A549 (cell line): ENCODE data around the gene SWSAP1.

Source experiments
- CHD2 ChIP-seq: fragments of 150-350 bp; IDR thresholded peaks from 2 replicates; pipeline ENCODE4 v1.6.1; 2014; ENCODE audit warnings: low read length; ENCODE audit not compliant: partially characterized antibody
- CTCF ChIP-seq: fragments of >200 bp; sonication (Bioruptor Twin); formaldehyde crosslinking; IDR thresholded peaks from 3 replicates; pipeline ENCODE4 v1.5.1; 2016
- EP300 ChIP-seq, 2 experiments: fragments of >200 bp; sonication (Bioruptor Twin); formaldehyde crosslinking; IDR thresholded peaks; 2 replicates in 1 of 2; 3 replicates in 1 of 2; pipeline ENCODE4 v1.6.1; 2016 to 2017
- MYC ChIP-seq: IDR thresholded peaks from 2 replicates; pipeline ENCODE4 v1.6.1; 2012; ENCODE audit warnings: mild to moderate bottlenecking, inconsistent platforms, low read length, improper control_type of control experiment, borderline replicate concordance
- RAD21 ChIP-seq, 2 experiments: fragments of >200 bp in 1 of 2; sonication (Bioruptor Twin) in 1 of 2; formaldehyde crosslinking in 1 of 2; IDR thresholded peaks in 1 of 2; conservative IDR thresholded peaks in 1 of 2; 2 replicates in 1 of 2; 3 replicates in 1 of 2; pipeline ENCODE4 v1.6.1; 2012 to 2018; ENCODE audit warnings: inconsistent platforms in 1 of 2
- USF2 ChIP-seq: fragments of 450-650 bp; IDR thresholded peaks from 2 replicates; pipeline ENCODE4 v1.6.1; 2014; ENCODE audit warnings: antibody characterized with exemption

DNA sequence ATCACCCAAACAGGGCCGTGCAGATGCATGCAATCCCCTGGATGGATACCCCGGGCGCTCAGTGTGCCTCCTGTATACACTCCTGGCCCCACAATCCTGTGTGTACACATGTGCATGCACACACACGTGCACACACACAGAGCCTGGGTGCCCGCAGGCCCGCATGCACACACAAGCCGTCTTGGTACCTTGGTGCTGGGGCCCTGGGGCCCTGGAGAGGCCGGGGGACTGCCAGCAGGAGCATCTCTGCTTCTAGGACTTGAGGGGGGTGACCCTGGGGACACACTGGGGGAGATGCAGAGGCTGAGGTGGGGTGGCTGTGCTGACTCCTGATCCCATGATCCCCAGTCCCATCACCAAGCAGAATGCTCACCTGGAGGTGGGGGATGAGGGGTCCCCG is 25.2 kb downstream of the SWSAP1 start:
- TF ChIP-seq USF2, result no peak
- TF ChIP-seq MYC, result no peak
- no peak for TF ChIP-seq CTCF
- no peak for TF ChIP-seq CHD2
- TF ChIP-seq RAD21 (conservative IDR thresholded peaks at IDR 0.05 in 1 of 2, IDR thresholded peaks at IDR 0.05 in 1 of 2), result no peak
- TF ChIP-seq EP300 (IDR thresholded peaks at IDR 0.05), result no peak
